GM18502 (cell line): ENCODE data around the gene SLC15A1.
"Not testable (repeated sequence)": the region's sequence is repeated elsewhere in the genome, so short reads cannot be mapped to it uniquely, and the experiment has no call there.

Experiments used
- ATAC-seq: cut with Tn5 transposase; IDR thresholded peaks from one replicate; pipeline ENCODE4 v1.9.1; 2021; ENCODE audit warnings: mild to moderate bottlenecking; ENCODE audit not compliant: unreplicated experiment, poor library complexity

Gene SLC15A1

GRCh38 chr13:98668155-98668554 lies 84.3 kb downstream of the SLC15A1 start:
- no peak for ATAC-seq

DNA sequence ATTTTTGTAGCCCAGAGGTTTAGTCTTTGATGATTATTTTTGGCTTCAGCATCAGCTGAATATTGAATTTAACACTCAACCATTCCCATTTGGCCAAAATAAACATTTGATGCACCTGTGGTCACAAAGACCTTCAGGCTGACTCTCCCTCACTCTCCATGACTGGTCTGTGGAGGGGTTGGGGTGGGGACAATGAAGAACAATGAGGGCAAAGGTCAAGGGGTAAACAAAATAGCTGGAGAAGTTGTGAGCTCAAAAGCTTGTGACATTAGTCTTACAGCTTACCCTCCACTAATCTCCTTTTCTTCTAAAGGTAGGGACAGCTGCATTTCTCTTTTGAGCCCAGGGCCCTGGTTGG lies 86.9 kb downstream of the SLC15A1 start:
- no peak for ATAC-seq

DNA sequence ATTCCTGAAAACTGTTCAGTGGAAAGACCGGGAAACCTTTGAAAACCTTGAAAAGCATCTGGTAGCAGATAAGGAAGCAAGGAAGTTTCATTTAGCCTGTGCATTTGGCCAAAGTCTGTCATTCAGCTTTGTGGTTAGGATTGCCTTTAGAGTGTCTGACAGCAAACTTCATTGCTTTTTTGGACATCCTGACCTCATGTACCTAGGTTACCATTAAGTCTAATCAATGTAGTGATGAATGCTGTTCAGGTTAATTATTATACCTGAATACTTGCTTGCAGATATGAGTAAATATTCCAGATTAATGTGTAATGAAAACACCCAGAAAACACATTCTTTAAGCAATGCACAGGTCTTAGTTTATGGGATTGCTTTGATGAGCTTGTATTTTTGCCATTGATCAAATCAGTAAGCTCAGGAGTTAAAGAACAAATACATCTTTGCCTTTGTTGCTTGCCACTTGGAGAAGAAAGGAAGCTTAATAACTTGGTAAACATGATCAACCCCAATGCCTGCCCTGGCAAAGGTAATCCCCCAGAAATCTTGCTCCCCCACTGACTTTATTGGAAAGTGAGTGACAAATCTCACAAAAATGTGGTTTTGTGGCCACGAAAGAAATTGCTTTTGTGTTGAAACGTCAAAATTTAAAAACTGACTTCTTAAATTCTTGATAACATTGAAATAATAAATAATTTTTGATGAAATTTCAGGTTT lies 87.4 kb downstream of the SLC15A1 start:
- no peak for ATAC-seq

- ATAC-seq, result no peak
Observed at GRCh38 chr13:98664510-98664909, 88.0 kb downstream of the SLC15A1 start.

DNA sequence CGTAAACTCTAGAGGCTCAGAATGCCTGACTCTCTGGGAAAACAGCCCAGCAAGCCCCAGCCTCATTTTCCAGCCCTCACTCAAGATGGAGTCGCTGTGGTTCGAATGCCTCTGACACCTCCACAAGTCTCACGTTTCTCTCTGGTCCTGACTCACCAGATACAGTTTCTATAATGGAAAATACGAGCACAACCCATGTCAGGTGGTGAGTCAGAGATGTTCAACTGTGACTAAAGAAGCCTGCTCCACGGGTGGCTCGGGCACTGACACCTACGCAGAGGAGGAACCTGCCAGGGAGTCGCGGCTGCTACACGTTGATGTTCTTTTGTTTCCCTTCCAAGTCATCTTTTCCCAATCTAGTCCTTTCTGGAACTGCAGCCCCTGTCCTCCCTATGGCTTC lies 88.4 kb downstream of the SLC15A1 start:
- no peak for ATAC-seq

DNA sequence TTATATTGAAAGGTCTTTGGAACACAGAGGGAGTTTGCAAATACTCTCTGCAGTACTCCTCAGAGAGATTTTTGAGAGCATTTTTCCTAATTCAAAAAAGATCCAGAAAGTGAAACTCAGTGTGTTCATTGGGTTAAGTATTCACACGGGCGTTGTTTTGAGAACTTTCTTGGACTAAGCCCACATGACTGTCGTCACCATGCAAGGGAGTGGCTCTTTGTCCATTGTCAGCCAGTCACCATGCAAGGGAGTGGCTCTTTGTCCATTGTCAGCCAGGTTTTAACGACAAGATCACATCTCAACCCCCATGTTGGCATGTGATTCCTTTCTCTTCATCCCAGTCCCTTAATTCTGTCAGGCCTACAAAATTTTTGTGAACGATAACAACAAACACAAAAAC lies 94.3 kb downstream of the SLC15A1 start:
- ATAC-seq, result no peak

DNA sequence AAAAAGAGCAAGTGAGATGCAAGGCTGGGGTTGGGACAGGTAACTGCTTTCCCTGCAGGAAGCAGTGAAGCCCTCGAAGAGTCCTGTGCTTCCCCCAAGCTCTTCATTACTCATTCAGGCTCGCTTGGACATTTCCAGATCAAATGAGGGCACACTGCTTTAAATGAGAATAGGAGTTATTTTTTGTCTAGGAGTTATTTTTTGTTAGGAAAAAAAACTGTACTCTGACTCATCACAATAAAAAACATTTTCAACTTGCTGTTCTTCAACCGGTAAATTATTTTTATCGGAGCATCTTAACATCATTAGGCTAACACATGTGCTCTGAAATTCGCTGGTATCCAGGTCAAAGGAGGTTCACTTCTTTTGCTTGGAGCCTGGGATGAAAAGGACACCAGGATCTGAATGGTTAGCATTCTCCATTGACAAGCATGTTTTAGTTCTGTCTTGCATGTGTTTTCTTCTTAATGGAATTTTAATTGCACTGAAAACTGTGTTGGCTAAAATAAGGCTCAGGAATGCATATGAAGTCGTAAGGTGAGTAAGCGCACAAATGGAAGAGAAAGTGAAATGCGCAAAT lies 94.9 kb downstream of the SLC15A1 start:
- ATAC-seq, result no peak

DNA sequence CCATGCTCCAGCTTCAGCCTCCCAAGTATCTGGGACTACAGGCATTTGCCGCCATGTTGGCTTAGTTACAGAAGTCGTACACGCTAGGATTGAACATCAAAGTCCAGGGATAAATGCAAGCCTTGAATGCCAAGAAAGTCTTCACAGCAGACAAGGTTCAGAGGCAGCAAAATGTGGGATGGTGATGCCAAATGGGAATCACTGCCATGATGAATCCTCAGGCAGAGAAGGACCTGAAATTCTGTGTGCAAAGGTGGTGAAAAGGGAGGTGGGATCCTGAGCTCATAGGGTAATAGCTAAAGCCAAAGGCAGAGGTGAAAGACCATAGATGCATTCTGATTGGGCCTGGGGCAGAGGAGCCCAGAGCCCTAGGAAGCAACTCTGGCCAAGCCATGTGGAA lies 96.2 kb downstream of the SLC15A1 start:
- no peak for ATAC-seq

DNA sequence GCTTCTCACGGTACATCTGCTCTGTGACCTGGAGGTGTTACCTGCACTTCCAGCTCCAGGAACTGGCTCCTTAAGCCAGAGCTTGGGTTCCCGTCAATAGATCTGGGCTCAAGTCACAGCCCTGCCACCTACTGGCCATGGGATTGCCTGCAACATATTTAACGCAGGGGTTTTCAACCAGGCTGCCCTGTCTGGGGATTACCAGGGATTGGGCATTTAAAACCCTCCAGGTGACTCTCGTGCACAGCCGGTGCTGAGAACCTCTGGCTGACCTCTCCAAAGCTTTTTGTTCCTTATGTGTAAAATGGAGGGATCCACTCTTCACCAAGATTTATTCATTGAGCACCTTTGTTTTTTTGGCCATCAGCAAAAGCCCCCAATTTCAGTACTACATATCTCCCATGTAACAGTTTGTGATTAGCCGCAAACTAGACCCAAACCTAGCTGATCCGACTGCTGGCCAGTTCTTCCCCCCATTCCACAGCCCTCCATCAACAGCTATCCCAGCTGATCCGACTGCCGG lies 98.9 kb downstream of the SLC15A1 start:
- peak; percentile 93 for ATAC-seq

GRCh38 chr13:98652721-98653462 lies 99.6 kb downstream of the SLC15A1 start:
- ATAC-seq, result peak; percentile 9

DNA sequence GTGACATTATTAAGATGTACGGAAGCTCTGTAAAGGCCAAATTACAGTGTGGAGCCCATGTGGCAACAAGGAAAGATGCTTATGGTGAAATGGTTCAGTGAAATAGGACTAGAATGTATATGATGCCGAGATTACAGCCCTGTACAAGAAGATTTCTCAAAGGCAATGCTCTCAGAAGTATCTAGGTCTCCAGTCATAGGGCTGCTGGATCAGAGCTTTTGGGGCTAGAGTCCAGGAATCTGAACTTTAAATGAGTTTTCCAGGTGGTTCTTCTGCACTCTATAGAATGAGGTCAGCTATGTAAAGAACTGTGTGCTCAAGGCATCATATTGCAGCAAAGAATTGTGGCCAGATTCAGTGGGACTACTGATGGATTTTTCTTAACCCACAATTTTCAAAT lies 100.2 kb downstream of the SLC15A1 start:
- no peak for ATAC-seq

DNA sequence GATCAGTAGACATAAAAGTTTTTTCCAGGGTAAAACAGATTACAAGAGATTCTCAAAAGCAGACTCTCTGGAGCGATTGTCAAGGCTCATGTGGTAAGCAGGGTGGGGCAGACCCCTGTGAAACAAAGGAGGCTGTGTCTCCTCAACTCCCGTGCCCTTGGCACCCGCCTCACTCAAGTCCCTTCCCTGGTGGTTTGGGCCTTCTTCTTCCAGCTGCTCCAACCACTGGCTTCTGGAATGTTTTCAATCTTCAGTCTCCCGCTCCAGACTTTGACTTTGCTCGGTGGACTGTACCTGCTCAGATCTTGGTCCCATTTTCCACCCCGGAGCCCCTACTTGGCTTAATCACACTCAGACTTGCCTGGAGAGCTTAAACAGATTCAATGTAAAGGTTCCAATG lies 100.7 kb downstream of the SLC15A1 start:
- no peak for ATAC-seq

DNA sequence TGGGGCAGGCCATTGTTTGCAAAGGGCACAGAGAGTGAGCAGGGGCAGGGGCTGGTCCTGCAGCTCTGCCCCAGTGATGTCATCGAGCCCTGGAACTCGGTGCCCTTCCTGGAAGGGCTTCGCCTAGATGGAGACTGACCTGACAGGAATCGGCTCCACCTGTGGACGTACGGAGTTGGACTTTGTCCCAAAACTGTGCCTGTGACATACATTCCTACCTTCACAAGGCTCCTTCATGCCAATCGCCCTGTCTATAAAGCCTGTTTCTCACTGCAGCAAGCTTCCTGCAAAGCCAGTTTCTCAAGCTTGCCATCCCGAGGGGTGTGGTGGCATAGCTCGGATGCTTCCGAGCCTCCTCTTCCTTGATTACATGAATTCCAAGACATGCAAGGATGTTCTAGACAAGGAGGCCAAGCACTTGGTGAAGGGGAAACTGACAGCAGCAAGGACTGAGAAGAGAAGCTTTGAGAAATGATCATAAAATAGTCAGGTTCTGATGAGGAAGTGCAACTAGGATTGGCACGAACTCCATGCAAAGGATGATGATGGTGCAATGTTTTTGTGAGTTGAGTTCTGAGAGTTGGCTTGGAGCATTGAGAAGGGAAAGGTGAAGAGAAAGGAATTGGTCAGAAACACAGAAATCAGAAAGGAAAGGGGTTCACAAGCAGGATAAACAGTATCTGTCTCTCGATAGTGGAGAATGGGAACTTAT lies 101.9 kb downstream of the SLC15A1 start:
- no peak for ATAC-seq

DNA sequence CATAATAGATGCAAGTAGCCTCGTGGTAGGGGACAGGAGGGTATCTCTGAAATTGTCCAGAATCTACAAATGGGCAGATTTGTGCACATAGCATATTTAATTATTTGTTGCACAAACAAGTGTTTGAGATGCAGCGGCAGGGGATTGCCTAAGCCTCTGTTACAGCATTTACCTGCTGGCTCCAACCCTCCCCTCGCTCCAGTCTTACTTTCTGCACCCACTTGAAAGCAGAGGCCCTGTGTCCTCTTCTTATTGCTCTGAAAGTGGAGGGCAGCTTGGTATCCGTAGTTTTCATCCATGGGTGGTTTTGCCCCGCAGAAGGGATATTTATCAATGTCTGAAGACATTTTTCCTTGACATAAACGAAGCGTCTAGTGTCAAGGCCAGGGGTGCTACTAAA lies 102.6 kb downstream of the SLC15A1 start:
- ATAC-seq, result no peak

DNA sequence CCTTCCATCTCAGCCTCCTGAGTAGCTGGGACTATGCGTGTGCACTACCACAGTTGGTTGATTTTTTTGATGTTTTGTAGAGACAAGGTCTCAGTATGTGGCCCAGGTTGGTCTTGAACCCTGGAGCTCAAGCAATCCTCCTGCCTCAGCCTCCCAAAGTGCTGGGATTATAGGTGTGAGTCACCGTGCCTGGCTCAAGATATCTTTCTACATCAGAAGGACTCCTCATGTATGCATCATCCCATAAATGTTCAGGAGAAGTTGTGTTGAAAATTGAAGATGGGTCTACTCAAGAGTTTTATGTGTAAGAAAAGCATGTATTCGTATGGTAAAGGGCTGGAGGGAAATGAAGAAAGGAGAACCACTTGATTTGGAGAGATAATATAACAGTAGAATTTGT lies 103.8 kb downstream of the SLC15A1 start:
- ATAC-seq, result no peak

DNA sequence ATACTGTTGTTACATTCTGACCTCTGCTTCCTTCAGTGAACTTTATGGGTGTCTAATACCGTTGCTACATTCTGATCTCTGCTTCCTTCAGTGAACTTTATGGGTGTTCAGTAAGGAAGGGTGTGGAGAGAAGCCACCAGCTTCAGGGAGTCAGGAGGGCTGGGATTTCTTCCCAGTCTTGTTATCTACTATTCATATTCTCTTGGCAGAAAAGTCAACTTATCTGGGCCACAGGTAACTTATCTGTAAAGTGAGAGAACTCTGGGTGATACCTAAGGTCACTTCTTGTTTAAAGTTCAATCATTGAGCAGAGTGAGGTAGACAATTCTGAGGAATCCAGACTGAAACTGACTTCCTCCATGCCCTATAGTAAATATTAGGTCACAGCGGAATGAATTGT lies 104.3 kb downstream of the SLC15A1 start:
- ATAC-seq, result no peak

GRCh38 chr13:98647121-98647520 lies 105.4 kb downstream of the SLC15A1 start:
- no peak for ATAC-seq

DNA sequence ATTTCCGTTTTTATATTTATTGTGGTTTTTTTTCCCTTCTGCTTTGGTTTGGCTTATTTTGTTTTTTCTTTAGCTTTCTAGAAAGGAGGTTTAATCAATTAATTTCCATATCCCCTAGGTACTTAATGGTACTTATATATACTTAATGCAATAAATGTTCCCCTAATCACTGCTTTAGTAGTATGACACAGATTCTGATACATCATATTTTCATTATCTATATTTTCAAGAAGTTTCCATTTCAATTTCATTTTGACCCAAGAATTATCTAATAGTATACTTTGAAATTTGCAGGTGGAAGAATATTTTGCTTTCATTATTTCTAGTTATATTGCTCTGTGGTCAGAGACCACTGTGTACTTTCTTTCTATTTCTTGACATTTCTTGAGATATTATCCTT lies 109.0 kb downstream of the SLC15A1 start:
- ATAC-seq, result no peak

DNA sequence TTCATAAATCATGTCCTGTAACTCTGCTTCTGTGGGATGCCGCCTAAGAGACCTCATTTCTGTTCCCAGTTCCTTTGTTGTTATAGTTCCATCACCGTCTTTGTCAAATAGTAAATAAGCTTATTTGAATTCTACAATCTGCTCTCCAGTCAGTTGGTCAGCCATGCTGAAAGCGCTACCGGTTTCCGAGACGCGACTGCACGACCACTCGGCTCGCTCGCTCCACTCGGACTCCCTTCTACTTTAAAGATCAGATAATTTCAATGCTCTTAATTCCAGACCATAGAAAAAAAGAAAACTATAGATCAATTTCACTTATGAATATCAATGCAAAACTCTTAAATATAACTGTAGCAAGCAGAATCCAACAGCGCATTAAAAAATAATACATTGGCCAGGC lies 111.4 kb downstream of the SLC15A1 start:
- ATAC-seq, result no peak

- not testable (repeated sequence) for ATAC-seq
Observed at GRCh38 chr13:98639785-98640184, 112.7 kb downstream of the SLC15A1 start.

DNA sequence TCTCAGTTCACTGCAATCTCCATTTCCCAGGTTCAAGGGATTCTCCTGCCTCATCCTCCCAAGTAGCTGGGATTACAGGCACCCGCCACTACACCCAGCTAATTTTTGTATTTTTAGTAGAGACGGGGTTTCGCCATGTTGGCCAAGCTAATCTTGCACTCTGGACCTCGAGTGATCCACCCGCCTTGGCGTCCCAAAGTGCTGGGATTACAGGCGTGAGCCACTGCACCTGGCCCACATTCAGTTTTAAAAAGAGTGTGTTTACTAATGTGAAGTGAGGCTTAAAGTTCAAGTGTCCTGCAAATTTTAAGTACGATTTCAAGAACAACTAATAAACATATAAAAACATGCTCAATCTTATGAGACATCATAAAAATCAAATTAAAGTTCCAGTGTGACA lies 114.1 kb downstream of the SLC15A1 start:
- not testable (repeated sequence) for ATAC-seq
